Cardiac muscle cell (in vitro differentiated cells and primary cell): ENCODE results near the gene IRAK1. TPM values are rescaled to one million over a fixed set of nuclear protein-coding genes. Genes with fewer than 3 reads are reported as not detected.

Experiments
- DNase-seq, 2 donors: peaks; one replicate each; pipeline versions ENCODE4 v3.0.0 to v3.0.0-alpha.2; 2010 to 2017; ENCODE audit warnings: low read depth in 1 of 2, low spot score in 1 of 2
- H3K27ac ChIP-seq: fragments of 200-600 bp; sonication (generic); 2 replicates; pipeline ENCODE4 v1.5.1; 2016
- H3K27me3 ChIP-seq: fragments of 200-600 bp; sonication (generic); 2 replicates; pipeline ENCODE4 v1.6.0; 2016; ENCODE audit warnings: control low read depth
- H3K36me3 ChIP-seq: fragments of 200-600 bp; sonication (generic); 2 replicates; pipeline ENCODE4 v1.5.1; 2016; ENCODE audit warnings: control low read depth
- H3K4me1 ChIP-seq: fragments of 200-600 bp; sonication (generic); 2 replicates; pipeline ENCODE4 v1.8.1; 2017; ENCODE audit warnings: low read depth, mild to moderate bottlenecking, mixed run types
- H3K4me3 ChIP-seq: fragments of 200-600 bp; sonication (generic); 2 replicates; pipeline ENCODE4 v1.5.1; 2016; ENCODE audit warnings: mild to moderate bottlenecking
- H3K9me3 ChIP-seq: fragments of 200-600 bp; sonication (generic); 2 replicates; pipeline ENCODE4 v1.5.1; 2017; ENCODE audit warnings: low read depth, mild to moderate bottlenecking, control low read depth
- CTCF ChIP-seq: IDR thresholded peaks from 2 replicates; pipeline ENCODE4 v1.5.1; 2012; ENCODE audit warnings: low read depth, mild to moderate bottlenecking, low read length
- polyA plus RNA-seq: library from polyadenylated mRNA; unstranded; fragments of >200 nt; fragmentation: Nextera tagmentation; extraction: Ambion mirVana; gene quantifications from 2 replicates; pipeline ENCODE4 v1.2.1, GENCODE V29; 2016
- total RNA-seq: library from RNA; depleted of rRNA; stranded (reverse); fragments of >200 nt; gene quantifications from 2 replicates; pipeline ENCODE4 v1.2.3, GENCODE V29; 2016

Gene IRAK1
- total and polyA plus RNA-seq, 2 experiments from 2014 or later, result 22.7 to 31.1 TPM

- H3K27me3 ChIP-seq, result no peaks in the 10 kb centered on the region
- H3K27ac ChIP-seq, result no peak overlapping the region
- H3K36me3 ChIP-seq, result no peaks in the 10 kb centered on the region
- H3K4me1 ChIP-seq, result peaks cover 49% of the 10 kb centered on the region
- H3K9me3 ChIP-seq, result no peaks in the 10 kb centered on the region
- no peak overlapping the region for H3K4me3 ChIP-seq
- DNase-seq, result no peak
- no peak for TF ChIP-seq CTCF
Measured at GRCh38 chrX:154027986-154028385, 8.3 kb upstream of the IRAK1 start.

GRCh38 chrX:154027022-154027402, 7.3 kb upstream of the IRAK1 start:
- no peaks in the 10 kb centered on the region for H3K27me3 ChIP-seq
- DNase-seq, result no peak
- no peak overlapping the region for H3K4me3 ChIP-seq
- H3K9me3 ChIP-seq, result no peaks in the 10 kb centered on the region
- no peak overlapping the region for H3K27ac ChIP-seq
- H3K4me1 ChIP-seq, result peaks cover 41% of the 10 kb centered on the region
- H3K36me3 ChIP-seq, result no peaks in the 10 kb centered on the region
- TF ChIP-seq CTCF, result no peak

- Histone ChIP-seq H3K36me3 (no peaks in the 10 kb centered on the region), H3K9me3 (no peaks in the 10 kb centered on the region), H3K27me3 (no peaks in the 10 kb centered on the region), H3K27ac (peak overlapping the region; percentile 86), H3K4me3 (no peak overlapping the region), H3K4me1 (peaks cover 38% of the 10 kb centered on the region)
- TF ChIP-seq CTCF, result no peak
- no peak for DNase-seq
Measured at GRCh38 chrX:154026136-154027021, 6.7 kb upstream of the IRAK1 start.

GRCh38 chrX:154025230-154025629, 5.5 kb upstream of the IRAK1 start:
- H3K27me3 ChIP-seq, result no peaks in the 10 kb centered on the region
- H3K36me3 ChIP-seq, result no peaks in the 10 kb centered on the region
- peak in 1 of 2 donors; percentile 50 for DNase-seq
- no peak overlapping the region for H3K4me3 ChIP-seq
- TF ChIP-seq CTCF, result no peak
- H3K27ac ChIP-seq, result peak overlapping the region; percentile 86
- H3K9me3 ChIP-seq, result no peaks in the 10 kb centered on the region
- peaks cover 49% of the 10 kb centered on the region for H3K4me1 ChIP-seq

- Histone ChIP-seq H3K36me3 (no peaks in the 10 kb centered on the region), H3K27ac (peak overlapping the region; percentile 86), H3K27me3 (no peaks in the 10 kb centered on the region), H3K4me3 (no peak overlapping the region), H3K4me1 (peaks cover 50% of the 10 kb centered on the region), H3K9me3 (no peaks in the 10 kb centered on the region)
- DNase-seq, result no peak
- TF ChIP-seq CTCF, result no peak
Measured at GRCh38 chrX:154024271-154024670, 4.6 kb upstream of the IRAK1 start.
